Erythroblast (primary cell): Measurements from ENCODE around the gene RPH3AL.

Experiments used
- DNase-seq, 2 experiments: peaks; one replicate each; lab custom pipeline; 2025; lab: John Stamatoyannopoulos, UW
- GATA1 ChIP-seq: IDR thresholded peaks from 2 replicates; pipeline ENCODE4 v1.6.1; 2011; ENCODE audit warnings: low read depth, mild to moderate bottlenecking, control low read depth, low read length, moderate library complexity
- POLR2A ChIP-seq: IDR thresholded peaks from 2 replicates; pipeline ENCODE4 v1.6.1; 2011; ENCODE audit warnings: mild to moderate bottlenecking, low read length

Gene RPH3AL

GRCh38 chr17:352421-353212 lies at the start of gene RPH3AL:
Gene RPH3AL (minus strand): TSS chr17:352807. CDS start chr17:327543, 25,264 bp downstream.
- TF ChIP-seq POLR2A: no peak
- TF ChIP-seq GATA1: no peak
- no peak for DNase-seq

GRCh38 chr17:400257-400656 lies 47.6 kb upstream of the RPH3AL start:
- no peak for TF ChIP-seq POLR2A
- TF ChIP-seq GATA1: no peak
- DNase-seq: no peak

GRCh38 chr17:396788-397187 lies 44.2 kb upstream of the RPH3AL start:
- no peak for TF ChIP-seq POLR2A
- TF ChIP-seq GATA1: no peak
- DNase-seq: no peak

- DNase-seq: no peak
Observed at GRCh38 chr17:395974-396373, 43.4 kb upstream of the RPH3AL start.

GRCh38 chr17:395179-395578 lies 42.6 kb upstream of the RPH3AL start:
- no peak for DNase-seq

More at GRCh38 chr17:395974-396373, 43.4 kb upstream of the RPH3AL start:
- TF ChIP-seq POLR2A (no peak), GATA1 (no peak)

GRCh38 chr17:394718-395095 lies 42.1 kb upstream of the RPH3AL start:
- TF ChIP-seq GATA1: no peak
- TF ChIP-seq POLR2A: no peak
- no peak for DNase-seq

More at GRCh38 chr17:395179-395578, 42.6 kb upstream of the RPH3AL start:
- TF ChIP-seq POLR2A (no peak), GATA1 (no peak)

- no peak for DNase-seq
- TF ChIP-seq GATA1: no peak
- no peak for TF ChIP-seq POLR2A
Observed at GRCh38 chr17:393806-394717, 41.5 kb upstream of the RPH3AL start.

- DNase-seq: no peak
- no peak for TF ChIP-seq POLR2A
- TF ChIP-seq GATA1: no peak
Observed at GRCh38 chr17:391850-392249, 39.2 kb upstream of the RPH3AL start.

- TF ChIP-seq GATA1: no peak
- no peak for TF ChIP-seq POLR2A
- no peak for DNase-seq
Observed at GRCh38 chr17:390025-390424, 37.4 kb upstream of the RPH3AL start.

- DNase-seq: no peak
- TF ChIP-seq GATA1 (no peak), POLR2A (no peak)
Observed at GRCh38 chr17:388087-388486, 35.5 kb upstream of the RPH3AL start.

GRCh38 chr17:386141-386876 lies 33.7 kb upstream of the RPH3AL start:
- TF ChIP-seq POLR2A: no peak
- no peak for TF ChIP-seq GATA1
- DNase-seq: peak; percentile 49 to 63

- DNase-seq: no peak
Observed at GRCh38 chr17:385836-386140, 33.2 kb upstream of the RPH3AL start.

GRCh38 chr17:385178-385835 lies 32.7 kb upstream of the RPH3AL start:
- DNase-seq: no peak
- TF ChIP-seq POLR2A: no peak
- TF ChIP-seq GATA1: no peak

More at GRCh38 chr17:385836-386140, 33.2 kb upstream of the RPH3AL start:
- TF ChIP-seq POLR2A (no peak), GATA1 (no peak)
